ENCODE measurements around the gene PPFIA2.

Gene PPFIA2

GRCh38 chr12:81759190-81760051 is at the start of gene PPFIA2:
Gene PPFIA2 (minus strand): TSS chr12:81759350.
- DNase-seq, result no peak

- no peak for DNase-seq
Observed at GRCh38 chr12:81800298-81801148, 41.4 kb upstream of the PPFIA2 start.

DNA sequence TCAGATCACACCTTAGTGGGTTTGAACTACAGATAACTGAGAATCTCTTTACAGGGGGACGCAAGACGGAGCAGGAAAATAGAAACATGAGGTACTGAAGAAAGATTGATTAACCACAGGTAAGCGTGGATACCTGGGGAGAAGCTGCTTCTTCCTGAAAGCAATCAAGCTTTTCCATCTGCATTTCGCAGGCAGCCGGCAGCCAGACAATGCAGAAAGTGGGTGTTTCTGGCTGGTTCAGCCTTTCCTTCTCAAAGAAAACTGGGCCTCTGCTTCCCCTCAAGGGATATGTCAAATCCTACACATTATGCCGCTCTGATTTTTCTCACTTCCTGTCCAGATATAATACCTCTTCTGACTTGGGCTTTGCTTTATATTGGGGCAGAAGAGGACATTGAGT is 39.1 kb upstream of the PPFIA2 start:
- DNase-seq, result no peak

DNA sequence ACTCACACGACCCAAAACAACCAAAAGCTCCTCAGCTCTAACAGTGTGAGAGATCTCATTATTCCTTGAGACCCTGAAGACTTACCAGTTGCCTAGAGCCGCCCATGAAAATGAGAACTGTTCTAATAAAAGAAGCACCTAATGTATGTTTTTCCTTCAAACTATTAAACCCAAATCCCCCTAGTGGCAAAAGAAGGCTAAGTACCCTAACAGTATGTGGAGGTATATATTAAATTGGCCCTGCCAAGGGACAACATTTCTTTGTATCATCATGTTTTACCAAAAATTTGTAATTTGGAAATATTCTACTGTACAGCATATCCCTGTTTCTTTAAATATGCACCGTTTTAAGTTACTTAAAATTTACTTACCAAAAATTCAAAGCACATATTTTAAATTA is 38.0 kb upstream of the PPFIA2 start:
- DNase-seq, result no peak

- no peak for DNase-seq
Observed at GRCh38 chr12:81792666-81793065, 33.5 kb upstream of the PPFIA2 start.

GRCh38 chr12:81779216-81779615 is 20.1 kb upstream of the PPFIA2 start:
- no peak for DNase-seq

DNA sequence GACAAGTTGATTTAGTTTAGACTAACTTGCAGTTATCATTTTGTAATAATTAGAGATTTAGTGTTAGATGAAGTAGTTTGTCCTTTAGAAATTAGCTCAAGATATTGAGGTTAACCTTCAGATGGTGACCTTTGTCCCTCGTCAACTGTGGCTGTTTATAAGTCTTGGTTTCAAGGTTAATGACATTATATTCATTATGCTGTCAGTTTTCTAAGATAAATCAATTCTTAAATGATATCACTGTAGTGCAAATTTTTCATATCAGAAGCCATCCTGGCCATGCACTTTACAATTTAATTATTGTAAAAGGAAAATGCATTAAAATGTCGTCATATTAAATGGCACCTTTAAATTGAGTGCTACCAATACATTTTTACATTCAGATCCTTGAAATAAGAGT is 19.6 kb upstream of the PPFIA2 start:
- DNase-seq, result no peak

DNA sequence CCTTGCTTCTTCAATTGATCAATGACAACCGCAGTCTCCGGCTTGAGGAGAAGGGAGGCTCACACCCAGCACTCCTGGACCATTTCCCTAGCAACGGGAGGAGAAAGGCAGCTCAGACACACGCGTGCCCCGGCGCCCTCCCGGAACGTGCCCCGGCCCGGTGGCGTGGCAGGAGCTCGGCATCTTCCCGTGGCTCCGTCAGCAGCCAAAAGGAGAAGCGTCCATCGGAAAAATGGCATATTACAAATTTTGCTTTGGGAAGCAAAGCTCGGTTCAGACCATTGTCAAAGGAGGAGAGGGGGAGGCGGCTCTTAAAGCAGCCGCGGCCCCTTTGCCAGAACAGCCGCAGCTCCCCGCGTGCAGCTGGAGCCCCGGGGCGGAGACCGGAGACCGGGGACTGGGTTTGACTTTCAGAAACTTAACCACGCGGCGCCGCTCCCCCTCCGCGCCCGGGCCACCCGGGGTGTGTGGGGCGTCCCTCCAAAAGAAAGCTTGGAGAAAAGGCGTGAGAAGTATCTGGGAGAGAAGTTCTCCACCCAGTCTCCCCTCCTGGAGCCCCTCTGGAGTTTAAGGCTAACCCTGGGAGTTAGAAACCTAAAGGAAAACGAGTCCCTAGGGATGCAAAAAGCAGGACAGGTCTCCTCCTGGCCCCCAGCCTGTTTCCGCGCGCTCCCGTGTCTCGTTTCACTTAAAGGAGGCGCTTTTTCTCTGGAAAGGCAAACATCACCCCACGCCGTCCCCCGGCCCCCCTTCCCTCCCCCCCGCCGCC is 545 bp downstream of the PPFIA2 start:
- no peak for DNase-seq

DNA sequence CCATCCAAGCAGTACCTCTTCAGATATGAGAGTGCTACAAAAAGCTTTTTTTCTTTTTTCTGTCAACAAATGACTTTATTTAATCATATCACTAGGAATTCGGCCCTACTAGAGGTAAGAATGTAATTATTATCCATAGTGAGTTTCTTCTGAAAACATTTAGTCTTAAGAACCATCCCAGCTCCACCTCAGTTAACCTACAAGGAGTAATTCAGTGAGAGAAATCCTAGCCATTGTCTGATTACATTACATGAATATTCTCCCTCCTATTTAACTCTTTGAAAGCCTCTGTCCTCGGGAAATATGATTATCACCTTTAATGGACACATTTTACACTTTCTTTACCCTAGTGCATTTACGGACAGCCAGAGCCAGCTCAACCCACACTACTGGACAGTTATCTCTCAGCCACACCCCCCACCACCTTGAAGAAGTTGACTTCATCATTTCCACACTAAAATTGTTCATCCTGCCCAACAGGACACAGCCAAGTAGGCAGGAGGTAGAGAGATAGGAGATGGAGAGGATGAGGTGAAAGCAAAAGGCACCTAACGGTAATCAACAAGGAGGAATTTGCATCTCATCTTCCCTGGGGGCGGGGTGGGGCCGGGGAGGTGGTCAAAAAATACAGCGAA is 1.3 kb downstream of the PPFIA2 start:
- no peak for DNase-seq

DNA sequence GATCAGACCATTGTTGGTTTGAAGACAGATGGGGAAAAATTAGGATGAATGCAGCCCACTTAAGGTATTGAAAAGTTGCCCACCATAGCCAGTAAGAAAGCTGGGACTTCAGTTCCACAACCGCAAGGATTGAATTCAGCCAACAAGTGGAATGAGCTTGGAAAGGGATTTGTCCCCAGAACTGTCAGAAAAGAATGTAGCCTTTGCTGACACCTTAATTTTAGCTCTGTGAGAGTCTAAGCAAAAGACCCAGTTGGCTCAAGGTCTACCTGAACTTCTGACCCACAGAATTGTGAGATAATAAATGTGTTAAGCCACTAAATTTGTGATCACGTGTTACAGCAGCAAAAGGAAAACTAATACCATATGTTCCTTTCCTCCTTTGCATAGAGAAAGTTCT is 29.4 kb downstream of the PPFIA2 start:
- no peak for DNase-seq

DNA sequence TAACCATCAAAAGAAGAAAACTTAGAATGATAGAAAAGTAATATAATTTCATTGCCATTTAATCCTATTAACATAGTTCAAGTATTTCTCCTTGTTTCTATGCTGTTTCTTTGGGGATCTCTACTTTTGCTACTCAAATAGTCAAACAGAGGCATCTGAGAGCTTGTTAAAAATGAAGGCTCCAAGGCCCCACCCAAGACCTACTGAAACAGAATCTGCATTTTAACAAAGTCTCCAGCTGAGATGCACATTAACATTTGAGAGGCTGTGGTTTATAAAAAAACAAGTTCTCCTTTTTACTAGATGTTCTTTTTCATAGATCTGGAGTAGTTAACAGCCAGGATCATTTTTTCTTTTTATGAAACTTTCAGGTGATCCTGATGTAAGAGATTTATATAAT is 31.8 kb downstream of the PPFIA2 start:
- no peak for DNase-seq

- DNase-seq, result no peak
Observed at GRCh38 chr12:81726634-81727033, 32.5 kb downstream of the PPFIA2 start.

GRCh38 chr12:81723361-81723760 is 35.8 kb downstream of the PPFIA2 start:
- no peak for DNase-seq

DNA sequence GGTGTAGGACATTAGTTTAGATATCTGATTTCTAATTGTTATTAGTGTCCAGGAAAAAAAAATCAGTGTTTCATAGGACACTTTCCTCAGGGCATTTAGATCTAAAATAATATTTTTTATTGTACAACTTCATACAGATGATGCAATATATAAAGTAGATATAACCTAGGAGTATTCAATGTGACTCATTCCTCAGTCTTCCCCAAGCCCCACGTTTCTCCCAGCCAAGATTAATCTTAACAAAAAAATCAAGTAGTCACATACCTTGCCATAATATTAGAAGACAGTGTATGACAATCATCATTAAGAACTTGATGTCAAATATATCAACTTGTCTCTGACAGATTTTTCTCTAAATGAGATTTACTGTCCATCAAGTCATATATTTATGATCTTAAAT is 37.1 kb downstream of the PPFIA2 start:
- DNase-seq, result no peak

- no peak for DNase-seq
Observed at GRCh38 chr12:81718616-81719015, 40.5 kb downstream of the PPFIA2 start.

DNA sequence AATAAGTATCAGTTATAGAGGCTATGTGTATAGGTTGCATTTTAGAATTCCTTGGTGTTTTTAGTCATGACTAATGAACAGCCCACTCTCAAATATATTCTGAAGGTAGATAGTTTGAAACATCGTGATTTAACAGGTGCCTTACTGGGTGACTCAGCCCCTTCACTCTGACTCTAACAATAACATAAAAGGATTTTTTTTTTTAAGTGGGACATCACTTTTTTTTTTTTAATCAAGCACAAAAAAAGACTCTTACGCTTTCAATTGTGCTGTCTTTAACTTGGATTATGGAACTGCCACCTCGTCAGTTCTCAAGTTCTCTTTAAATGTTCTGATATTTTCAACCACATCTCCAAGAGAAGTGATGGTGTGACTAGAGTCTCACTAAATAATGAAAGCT is 46.6 kb downstream of the PPFIA2 start:
- no peak for DNase-seq

DNA sequence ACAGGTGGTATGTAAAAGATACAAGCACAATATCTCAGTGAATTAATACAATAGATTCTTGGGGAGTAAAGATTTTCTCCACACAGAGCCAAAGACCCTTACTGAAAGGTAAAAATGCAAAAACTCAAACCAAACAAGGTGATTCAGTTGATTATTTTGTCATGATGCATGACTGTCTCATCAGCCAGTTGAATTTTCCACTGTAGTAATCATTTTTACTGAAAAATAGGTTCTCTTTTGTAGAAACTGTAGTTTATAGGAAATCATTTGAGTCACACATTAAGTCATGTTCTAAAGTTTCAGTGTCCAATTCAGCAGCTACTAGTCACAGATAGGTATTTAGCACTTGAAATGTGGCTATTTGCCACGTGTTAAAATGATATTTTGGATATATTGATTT is 53.6 kb downstream of the PPFIA2 start:
- no peak for DNase-seq

GRCh38 chr12:81699551-81699950 is 59.6 kb downstream of the PPFIA2 start:
- DNase-seq, result no peak

DNA sequence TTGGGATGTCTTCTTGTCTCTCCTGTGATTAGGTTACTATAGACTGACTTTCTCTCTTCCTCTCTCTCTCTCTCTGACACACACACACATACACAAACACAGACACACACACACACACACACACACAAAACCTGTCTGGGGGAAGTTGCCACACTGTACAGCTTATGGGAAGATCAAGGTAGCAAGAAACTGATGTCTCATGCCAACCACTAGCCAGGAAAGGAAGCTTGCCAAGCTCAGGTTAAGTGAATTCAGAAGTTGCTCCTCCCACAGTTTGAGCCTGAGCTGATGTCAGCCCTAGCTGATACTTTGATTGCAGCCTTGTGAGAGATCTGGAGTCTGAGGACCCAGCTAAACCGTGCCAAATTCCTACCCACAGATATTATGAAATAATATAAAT is 67.1 kb downstream of the PPFIA2 start:
- DNase-seq, result no peak

DNA sequence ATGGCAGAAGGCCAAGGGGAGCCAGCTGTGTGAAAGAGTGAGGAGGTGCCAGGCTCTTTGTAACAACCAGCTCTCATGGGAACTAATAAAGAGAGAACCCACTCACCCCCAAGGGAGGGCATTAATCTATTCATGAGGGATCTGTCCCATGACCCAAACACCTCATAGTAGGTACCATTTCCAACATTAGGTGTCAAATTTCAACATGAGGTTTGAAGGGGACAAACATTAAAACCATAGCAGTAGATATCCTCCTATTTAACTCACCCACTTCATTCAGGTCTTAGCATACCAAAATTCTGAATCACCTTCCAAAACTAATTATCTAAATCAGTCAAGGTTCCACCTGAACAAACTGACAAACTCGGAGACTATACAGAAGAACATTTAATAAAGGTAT is 75.3 kb downstream of the PPFIA2 start:
- no peak for DNase-seq

- DNase-seq, result no peak
Observed at GRCh38 chr12:81679614-81680013, 79.5 kb downstream of the PPFIA2 start.

GRCh38 chr12:81670759-81671158 is 88.4 kb downstream of the PPFIA2 start:
- no peak for DNase-seq

- DNase-seq, result no peak
Observed at GRCh38 chr12:81668475-81668874, 90.7 kb downstream of the PPFIA2 start.

Data from CD4-positive, alpha-beta T cell treated with Interferon gamma for 1 hour (primary cell).